Activated naive CD4-positive, alpha-beta T cell treated with anti-CD3 and anti-CD28 coated beads, Interleukin-2, amount 10 ng/mL, durations not matched to agents 7 days and 5 days (primary cell): Measurements from ENCODE around the gene TMEM181.
A peak's percentile ranks its signal among the peaks of the same experiment; 100 is the strongest.
"Not testable (repeated sequence)": the region's sequence is repeated elsewhere in the genome, so short reads cannot be mapped to it uniquely, and the experiment has no call there.

Source experiments
- CTCF ChIA-PET: fragments of 350-600 bp; sonication (Branson Sonifier 250); formaldehyde crosslinking; loops from one replicate; lab custom pipeline; 2021; ENCODE audit warnings: antibody characterized with exemption; lab: Charles Lee
- DNase-seq: peaks from one replicate; pipeline ENCODE4 v3.0.0-alpha.2; 2020
- H3K27ac Mint-ChIP-seq: one replicate; pipeline ENCODE4 v1.8.0; 2021; ENCODE audit warnings: mild to moderate bottlenecking, moderate library complexity, mixed read lengths
- H3K27me3 Mint-ChIP-seq: one replicate; pipeline ENCODE4 v1.8.0; 2021; ENCODE audit warnings: mild to moderate bottlenecking, mixed read lengths
- H3K36me3 Mint-ChIP-seq: one replicate; pipeline ENCODE4 v1.8.0; 2021; ENCODE audit warnings: mixed read lengths
- H3K4me1 Mint-ChIP-seq: one replicate; pipeline ENCODE4 v1.8.0; 2021; ENCODE audit warnings: mixed read lengths
- H3K4me3 Mint-ChIP-seq: one replicate; pipeline ENCODE4 v1.8.0; 2021; ENCODE audit warnings: mild to moderate bottlenecking, moderate library complexity, mixed read lengths
- H3K9me3 Mint-ChIP-seq: one replicate; pipeline ENCODE4 v1.8.0; 2021; ENCODE audit warnings: mixed read lengths

Gene TMEM181

DNA sequence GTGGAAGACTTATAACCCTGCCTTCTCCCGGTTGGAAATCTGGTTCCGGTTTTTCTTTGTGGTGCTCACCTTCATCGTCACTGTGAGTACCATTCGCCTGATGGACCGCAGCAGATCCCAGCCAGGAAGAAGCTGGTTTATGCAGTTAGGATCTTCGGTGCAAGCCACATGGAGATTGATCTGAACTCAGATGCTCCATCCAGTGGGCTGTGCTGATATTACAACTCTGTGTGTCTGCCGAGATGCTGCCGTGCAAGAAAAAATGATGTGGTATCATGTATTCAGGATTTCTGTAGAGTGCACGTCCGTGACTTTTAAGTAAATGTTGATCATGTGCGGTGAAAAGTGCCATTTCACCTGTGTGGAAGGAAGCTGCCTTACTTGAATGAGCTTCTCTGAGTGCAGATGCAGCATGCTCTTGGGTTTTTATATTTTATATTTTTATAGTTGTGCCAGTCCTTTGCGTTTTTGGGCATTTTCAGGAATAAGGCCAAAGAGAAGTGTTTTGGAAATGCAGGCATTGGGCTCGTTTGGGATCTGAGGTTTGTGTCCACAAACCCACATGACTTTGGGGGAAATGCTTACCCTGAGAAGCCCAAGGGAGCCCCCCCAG lies 45.5 kb downstream of the TMEM181 start:
- H3K27ac Mint-ChIP-seq = no peak overlapping the region

DNA sequence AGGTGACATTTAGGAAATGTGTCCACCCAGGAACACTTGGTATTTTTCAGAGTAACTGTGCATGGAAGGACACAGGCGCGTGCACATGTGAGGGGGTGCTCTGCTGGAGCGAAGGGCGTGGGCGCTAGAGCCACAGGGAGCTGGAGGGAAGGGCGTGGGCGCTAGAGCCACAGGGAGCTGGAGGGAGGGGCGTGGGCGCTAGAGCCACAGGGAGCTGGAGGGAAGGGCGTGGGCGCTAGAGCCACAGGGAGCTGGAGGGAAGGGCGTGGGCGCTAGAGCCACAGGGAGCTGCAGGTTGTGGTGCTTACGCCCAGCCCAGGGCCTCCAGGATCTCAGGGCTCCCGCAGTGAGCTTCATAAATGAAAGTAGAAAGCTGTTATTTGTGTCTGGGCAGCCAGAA lies 46.1 kb downstream of the TMEM181 start:
- H3K9me3 Mint-ChIP-seq, DNase-seq, H3K27ac Mint-ChIP-seq, H3K4me1 Mint-ChIP-seq, H3K4me3 Mint-ChIP-seq, H3K27me3 Mint-ChIP-seq: not testable (repeated sequence)
- CTCF ChIA-PET = interaction anchor here (0.9 to 4.1 kb wide), 9 partner anchors 11 to 400 kb away, joined by 3 to 29 read pairs (median 4); no protein-coding TSS in a partner anchor
- H3K36me3 Mint-ChIP-seq = peaks cover 58% of the 10 kb centered on the region

More for the DNA sequence above, 45.5 kb downstream of the TMEM181 start:
- Mint-ChIP-seq H3K9me3 (peaks cover 3% of the 10 kb centered on the region), H3K27me3 (no peaks in the 10 kb centered on the region), H3K4me1 (peaks cover 4% of the 10 kb centered on the region), H3K36me3 (peaks cover 53% of the 10 kb centered on the region), H3K4me3 (no peak overlapping the region)
- DNase-seq = peak; percentile 71
- CTCF ChIA-PET = interaction anchor here (0.6 to 4.1 kb wide), 13 partner anchors 10 to 609 kb away, joined by 3 to 29 read pairs (median 4); no protein-coding TSS in a partner anchor

DNA sequence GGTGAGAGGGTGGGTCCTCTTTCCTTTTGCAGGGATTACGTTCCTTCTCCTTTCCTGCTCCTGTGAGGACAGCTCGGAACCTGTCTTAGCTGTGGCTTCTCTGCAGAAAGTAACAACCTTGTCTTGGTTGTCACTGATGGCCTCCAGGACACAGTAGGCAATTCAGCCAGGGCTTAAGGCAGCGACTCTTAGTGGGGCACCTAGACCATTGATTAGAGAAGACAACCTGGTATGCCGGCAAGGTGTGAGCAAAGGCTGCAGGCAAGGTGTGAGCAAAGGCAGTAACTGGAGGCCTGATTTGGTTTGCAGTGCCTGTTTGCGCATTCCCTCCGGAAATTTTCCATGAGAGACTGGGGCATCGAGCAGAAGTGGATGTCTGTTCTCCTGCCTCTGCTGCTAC lies 47.0 kb downstream of the TMEM181 start:
- H3K4me1 Mint-ChIP-seq = peaks cover 4% of the 10 kb centered on the region
- no peaks in the 10 kb centered on the region for H3K27me3 Mint-ChIP-seq
- H3K9me3 Mint-ChIP-seq = peaks cover 3% of the 10 kb centered on the region
- H3K4me3 Mint-ChIP-seq = no peak overlapping the region
- peaks cover 63% of the 10 kb centered on the region for H3K36me3 Mint-ChIP-seq
- no peak for DNase-seq
- H3K27ac Mint-ChIP-seq = no peak overlapping the region
- CTCF ChIA-PET = interaction anchor here (1.6 to 4.1 kb wide), 3 partner anchors 12 to 392 kb away, joined by 4 to 29 read pairs (median 9); no protein-coding TSS in a partner anchor

DNA sequence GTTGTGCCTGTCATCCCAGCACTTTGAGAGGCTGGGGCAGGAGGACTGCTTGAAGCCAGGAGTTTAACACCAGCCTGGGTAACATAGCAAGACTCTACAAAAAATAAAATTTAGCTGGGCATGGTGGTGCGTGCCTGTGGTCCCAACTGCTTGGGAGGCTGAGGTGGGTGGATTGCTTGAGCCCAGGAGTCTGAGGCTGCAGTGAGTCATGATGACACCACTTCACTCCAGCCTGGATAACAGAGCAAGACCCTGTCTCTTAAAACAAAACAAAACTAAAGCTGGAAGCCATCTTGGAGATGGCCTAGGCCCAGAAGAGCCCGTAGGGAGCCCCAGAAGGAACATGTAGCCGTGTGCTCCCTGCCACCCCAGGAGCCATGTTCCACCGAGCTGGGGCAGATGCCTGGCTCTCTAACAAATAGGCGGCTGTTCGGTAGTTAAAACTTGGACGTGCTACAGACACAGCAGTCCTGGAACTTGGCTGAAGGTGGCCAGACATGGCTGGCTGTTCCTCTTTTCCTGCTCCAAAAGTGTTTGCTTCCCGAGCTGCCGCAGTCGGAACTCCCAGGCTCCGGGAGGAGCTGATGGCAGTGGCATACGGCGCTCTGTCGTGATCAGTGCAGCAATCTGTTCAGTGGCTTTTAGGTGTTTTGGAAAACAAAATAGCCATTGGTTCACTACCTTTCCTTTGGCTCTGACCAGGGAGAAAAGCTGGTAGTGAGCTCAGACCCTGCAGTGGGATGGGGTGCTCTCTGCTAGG lies 47.7 kb downstream of the TMEM181 start:
- H3K36me3 Mint-ChIP-seq = peaks cover 62% of the 10 kb centered on the region
- peaks cover 3% of the 10 kb centered on the region for H3K9me3 Mint-ChIP-seq
- CTCF ChIA-PET = interaction anchor here (4.1 kb wide), 1 partner anchor 393 kb away, joined by 29 read pairs; no protein-coding TSS in a partner anchor

DNA sequence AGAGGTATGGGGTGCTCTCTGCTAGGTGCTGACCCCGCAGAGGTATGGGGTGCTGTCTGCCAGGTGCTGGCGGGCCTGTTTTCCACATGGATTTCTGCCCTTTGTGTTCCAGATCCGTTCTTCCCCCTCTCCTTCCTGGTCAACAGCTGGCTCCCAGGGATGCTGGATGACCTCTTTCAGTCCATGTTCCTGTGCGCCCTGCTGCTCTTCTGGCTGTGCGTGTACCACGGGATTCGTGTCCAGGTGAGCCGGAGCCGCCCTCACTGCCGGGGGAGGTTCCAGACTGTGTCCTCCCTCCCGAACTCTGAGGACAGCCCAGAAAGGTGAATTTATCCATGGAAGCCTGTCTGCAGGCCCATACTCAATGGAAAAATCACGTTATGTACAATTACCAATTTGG lies 48.3 kb downstream of the TMEM181 start:
- H3K27me3 Mint-ChIP-seq = no peaks in the 10 kb centered on the region
- CTCF ChIA-PET = interaction anchor here (4.1 kb wide), 1 partner anchor 394 kb away, joined by 29 read pairs; no protein-coding TSS in a partner anchor
- no peak overlapping the region for H3K27ac Mint-ChIP-seq
- peaks cover 4% of the 10 kb centered on the region for H3K4me1 Mint-ChIP-seq
- peaks cover 62% of the 10 kb centered on the region for H3K36me3 Mint-ChIP-seq
- peaks cover 3% of the 10 kb centered on the region for H3K9me3 Mint-ChIP-seq
- no peak overlapping the region for H3K4me3 Mint-ChIP-seq
- no peak for DNase-seq

More for the DNA sequence above, 47.7 kb downstream of the TMEM181 start:
- H3K27me3 Mint-ChIP-seq = no peaks in the 10 kb centered on the region
- no peak overlapping the region for H3K27ac Mint-ChIP-seq
- DNase-seq = no peak
- H3K4me3 Mint-ChIP-seq = no peak overlapping the region
- peaks cover 4% of the 10 kb centered on the region for H3K4me1 Mint-ChIP-seq

DNA sequence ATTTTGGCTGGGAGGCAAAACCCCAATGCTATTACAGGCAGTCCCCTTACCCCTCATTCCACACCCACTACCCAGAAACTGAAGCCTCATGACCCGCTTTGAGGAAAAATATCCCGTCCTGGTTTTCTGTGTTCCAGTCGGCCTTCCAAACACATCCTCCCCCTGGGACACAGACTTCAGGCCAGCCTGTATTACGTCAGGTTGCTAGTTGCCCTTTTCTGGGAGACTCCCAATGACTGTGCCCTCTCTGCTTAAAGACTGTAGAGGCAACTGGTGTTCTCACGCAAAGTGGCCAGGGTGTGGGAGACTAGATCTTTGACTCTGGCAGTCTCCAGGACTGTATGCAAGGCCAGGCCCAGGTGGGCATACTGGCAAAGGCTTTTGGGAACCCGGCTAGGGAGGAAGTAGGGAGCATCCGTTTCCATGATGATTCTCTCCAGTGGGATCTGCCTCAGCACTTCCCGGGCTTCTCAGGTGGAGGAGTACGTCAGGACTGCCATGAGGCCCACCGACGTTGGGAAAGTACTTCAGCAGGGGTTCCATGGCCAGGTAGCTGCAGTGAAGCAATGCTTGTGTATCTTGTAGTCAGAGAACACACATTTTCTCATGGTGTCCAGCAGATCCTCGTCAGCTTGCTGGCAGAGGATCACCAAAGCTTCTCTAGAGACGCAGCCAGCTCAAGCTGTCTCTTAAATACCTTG lies 49.7 kb downstream of the TMEM181 start:
- Mint-ChIP-seq H3K4me1 (peaks cover 4% of the 10 kb centered on the region), H3K27ac (no peak overlapping the region), H3K9me3 (peaks cover 3% of the 10 kb centered on the region), H3K36me3 (peaks cover 65% of the 10 kb centered on the region), H3K4me3 (no peak overlapping the region), H3K27me3 (no peaks in the 10 kb centered on the region)
- DNase-seq = no peak
- CTCF ChIA-PET = interaction anchor here (0.7 kb wide), 1 partner anchor 12 kb away, joined by 3 read pairs; no protein-coding TSS in a partner anchor

DNA sequence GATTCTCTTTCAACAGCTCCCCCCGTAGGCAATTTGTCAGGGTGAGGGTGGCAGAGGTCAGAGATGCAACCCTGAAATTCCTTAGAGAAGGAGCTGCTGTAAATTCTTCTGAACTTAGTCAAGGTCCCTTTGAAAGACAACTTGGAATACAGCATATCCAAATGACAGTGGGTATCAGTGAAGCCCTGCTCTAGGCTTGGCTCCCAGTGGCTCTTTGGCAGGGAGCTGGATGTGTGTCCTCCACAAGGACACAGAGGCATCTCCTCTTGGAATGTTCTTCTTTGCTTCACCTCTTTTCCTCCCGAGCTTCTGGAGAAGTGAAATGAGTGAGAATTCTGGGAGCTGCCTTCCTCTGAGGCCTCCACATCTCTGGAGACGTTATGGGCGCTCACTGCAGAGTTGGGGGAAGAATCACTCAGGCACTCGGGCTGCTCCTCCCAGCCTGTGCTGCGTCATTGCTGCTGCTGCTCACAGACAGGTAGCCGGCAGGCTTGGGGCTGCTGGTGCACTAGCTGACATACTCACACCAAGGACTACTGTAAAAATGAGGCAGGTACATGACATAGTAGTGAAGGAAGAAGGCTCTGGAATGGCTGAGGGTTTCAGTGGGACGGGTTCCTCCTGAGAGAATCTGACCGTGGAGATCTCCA lies 50.6 kb downstream of the TMEM181 start:
- CTCF ChIA-PET = interaction anchor here (1.5 to 1.6 kb wide), 2 partner anchors 81 to 396 kb away, joined by 3 to 4 read pairs; no protein-coding TSS in a partner anchor
- Mint-ChIP-seq H3K36me3 (peaks cover 70% of the 10 kb centered on the region), H3K27me3 (no peaks in the 10 kb centered on the region), H3K9me3 (peaks cover 3% of the 10 kb centered on the region), H3K4me3 (no peak overlapping the region), H3K4me1 (peaks cover under 1% of the 10 kb centered on the region), H3K27ac (no peak overlapping the region)
- no peak for DNase-seq

DNA sequence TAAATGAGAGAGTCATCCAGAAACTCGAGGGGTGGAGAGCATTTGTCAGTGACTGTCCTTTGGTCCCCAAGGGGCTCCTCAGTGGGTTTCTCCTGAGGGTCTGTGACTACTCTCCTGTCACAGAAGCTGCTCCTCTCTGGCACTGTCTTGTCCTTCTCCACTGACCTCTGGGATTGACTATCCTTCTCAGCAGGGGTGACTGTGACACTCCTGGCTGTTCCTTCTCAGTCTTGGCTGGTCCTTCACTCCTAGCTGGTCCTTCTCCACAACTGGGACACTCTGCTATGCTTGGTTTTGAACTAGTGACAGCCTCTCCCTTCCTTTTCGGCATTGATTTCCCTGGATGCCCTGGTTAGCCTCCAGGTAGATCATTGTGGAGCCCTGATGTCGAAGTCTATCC lies 51.1 kb downstream of the TMEM181 start:
- H3K9me3 Mint-ChIP-seq = no peaks in the 10 kb centered on the region
- no peak for DNase-seq
- CTCF ChIA-PET = interaction anchor here (1.5 to 1.6 kb wide), 2 partner anchors 80 to 397 kb away, joined by 3 to 4 read pairs; no protein-coding TSS in a partner anchor
- no peaks in the 10 kb centered on the region for H3K4me1 Mint-ChIP-seq
- H3K36me3 Mint-ChIP-seq = peaks cover 71% of the 10 kb centered on the region
- no peak overlapping the region for H3K4me3 Mint-ChIP-seq
- H3K27ac Mint-ChIP-seq = no peak overlapping the region
- no peaks in the 10 kb centered on the region for H3K27me3 Mint-ChIP-seq

DNA sequence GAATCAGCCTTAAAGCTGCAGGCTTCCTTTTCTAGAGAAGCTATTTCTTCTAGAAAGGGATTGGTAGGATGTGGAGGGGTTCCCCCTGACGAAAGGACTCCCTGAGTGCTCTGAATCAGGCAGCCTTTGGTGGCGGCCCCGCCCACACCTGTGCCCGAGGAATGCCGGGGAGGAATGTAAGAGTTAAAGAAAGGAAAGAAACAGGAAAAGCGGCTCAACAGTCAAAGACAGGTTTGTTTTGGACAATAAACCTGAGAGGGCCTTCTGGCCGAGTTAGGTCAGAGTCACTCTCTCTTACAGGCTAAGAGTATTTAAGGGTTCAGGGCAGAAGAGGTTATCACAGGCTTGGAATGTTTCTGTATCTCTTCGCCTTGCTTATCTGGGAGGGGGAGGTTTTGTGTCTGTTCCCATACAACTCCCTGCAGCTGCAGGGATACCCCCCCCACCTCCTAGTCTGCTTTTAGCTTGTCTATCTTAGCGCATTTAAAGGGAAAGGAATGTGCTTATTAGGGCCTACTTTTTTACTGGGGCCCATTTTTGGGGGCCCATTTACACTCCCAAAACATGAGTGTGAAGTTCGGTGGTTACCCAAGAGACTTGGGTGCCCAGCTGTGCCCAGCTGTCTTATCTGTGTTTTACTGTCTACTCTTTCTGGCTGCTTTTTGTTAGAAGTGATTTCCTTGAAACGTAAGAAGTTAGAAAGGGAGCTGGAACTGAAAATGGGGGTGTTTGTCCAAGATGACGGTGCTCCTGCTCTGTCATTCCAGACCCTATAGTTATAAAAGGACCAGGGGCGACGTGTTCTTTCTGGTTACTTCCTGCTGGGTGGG lies 51.9 kb downstream of the TMEM181 start:
- Mint-ChIP-seq H3K27ac (peak overlapping the region; percentile 74), H3K4me1 (no peaks in the 10 kb centered on the region), H3K9me3 (no peaks in the 10 kb centered on the region), H3K36me3 (peaks cover 73% of the 10 kb centered on the region), H3K4me3 (no peak overlapping the region), H3K27me3 (no peaks in the 10 kb centered on the region)
- no peak for DNase-seq
- CTCF ChIA-PET = interaction anchor here (1.5 to 1.6 kb wide), 2 partner anchors 79 to 398 kb away, joined by 3 to 4 read pairs; no protein-coding TSS in a partner anchor

DNA sequence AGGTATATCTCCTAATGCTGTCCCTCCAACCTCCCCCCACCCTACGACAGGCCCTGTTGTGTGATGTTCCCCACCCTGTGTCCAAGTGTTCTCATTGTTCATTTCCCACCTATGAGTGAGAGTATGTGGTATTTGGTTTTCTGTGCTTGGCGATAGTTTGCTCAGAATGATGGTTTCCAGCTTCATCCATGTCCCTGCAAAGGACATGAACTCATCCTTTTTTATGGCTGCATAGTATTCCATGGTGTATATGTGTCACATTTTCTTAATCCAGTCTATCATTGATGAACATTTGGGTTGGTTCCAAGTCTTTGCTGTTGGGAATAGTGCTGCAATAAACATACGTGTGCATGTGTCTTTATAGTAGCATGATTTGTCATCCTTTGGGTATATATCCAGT lies 54.7 kb downstream of the TMEM181 start:
- H3K4me3 Mint-ChIP-seq, H3K4me1 Mint-ChIP-seq, DNase-seq, CTCF ChIA-PET, H3K27me3 Mint-ChIP-seq, H3K9me3 Mint-ChIP-seq: not testable (repeated sequence)
- peaks cover 81% of the 10 kb centered on the region for H3K36me3 Mint-ChIP-seq
- peak overlapping the region; percentile 29 for H3K27ac Mint-ChIP-seq

DNA sequence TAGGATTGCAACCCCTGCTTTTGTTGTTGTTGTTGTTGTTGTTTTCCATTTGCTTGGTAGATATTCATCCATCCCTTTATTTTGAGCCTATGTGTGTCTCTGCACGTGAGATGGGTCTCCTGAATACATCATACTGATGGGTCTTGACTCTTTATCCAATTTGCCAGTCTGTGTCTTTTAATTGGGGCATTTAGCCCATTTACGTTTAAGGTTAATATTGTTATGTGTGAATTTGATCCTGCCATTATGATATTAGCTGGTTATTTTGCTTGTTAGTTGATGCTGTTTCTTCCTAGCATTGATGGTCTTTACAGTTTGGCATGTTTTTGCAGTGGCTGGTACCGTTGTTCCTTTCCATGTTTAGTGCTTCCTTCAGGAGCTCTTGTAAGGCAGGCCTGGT lies 58.4 kb downstream of the TMEM181 start:
- H3K4me1 Mint-ChIP-seq, H3K27ac Mint-ChIP-seq, CTCF ChIA-PET: not testable (repeated sequence)

DNA sequence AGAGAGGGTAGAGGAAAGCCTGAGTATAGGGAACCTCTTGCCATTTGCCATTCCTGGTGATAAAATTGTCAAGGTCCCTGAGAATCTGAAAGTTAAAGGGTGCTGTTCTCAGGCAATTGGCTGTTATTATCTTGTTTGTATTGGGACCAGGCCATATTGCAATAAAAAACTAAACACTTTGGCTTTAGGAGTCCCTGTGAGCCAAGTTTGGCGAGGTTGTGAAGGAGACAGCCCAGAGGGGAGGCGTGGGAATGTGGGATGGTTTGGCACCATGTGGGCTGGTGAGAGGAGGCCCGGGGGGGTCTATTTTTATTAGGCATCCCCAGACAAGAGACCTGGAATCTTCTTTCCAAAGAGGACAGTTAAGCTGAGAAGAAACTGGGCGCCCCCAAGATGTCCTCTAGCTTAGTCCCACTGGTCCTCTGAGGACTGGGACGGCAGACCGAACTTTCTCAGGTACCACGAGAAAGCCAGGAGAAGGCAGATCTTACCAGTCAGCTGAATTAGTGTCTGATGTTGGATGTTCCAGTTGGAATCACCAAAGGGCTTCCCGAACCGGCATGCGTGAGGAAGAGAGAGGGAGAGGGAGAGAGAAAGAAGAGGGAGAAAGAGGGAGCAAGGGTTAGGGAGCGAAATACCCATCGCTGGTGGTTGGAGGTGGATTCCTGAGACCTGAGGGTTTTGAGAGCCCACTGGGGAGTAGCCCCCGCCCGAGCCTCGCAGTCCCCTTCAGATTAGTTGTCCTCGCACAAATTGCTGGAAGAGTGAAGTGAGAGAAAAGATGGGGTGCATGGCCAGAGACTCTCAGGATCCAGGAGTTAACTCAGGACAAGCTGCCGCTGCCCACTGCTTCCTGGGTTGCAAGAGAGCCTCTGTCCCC lies 60.3 kb downstream of the TMEM181 start:
- H3K4me3 Mint-ChIP-seq = no peak overlapping the region
- H3K27me3 Mint-ChIP-seq = no peaks in the 10 kb centered on the region
- H3K9me3 Mint-ChIP-seq = no peaks in the 10 kb centered on the region
- CTCF ChIA-PET = interaction anchor here (0.6 to 0.9 kb wide), 2 partner anchors 15 to 420 kb away, joined by 3 to 4 read pairs; no protein-coding TSS in a partner anchor
- H3K36me3 Mint-ChIP-seq = peaks cover 67% of the 10 kb centered on the region
- H3K27ac Mint-ChIP-seq = no peak overlapping the region
- no peak for DNase-seq
- H3K4me1 Mint-ChIP-seq = no peaks in the 10 kb centered on the region

More for the DNA sequence above, 58.4 kb downstream of the TMEM181 start:
- DNase-seq, H3K27me3 Mint-ChIP-seq, H3K9me3 Mint-ChIP-seq, H3K4me3 Mint-ChIP-seq: not testable (repeated sequence)
- H3K36me3 Mint-ChIP-seq = peaks cover 75% of the 10 kb centered on the region
